ENCODE results near the gene ASPHD2.

DNA sequence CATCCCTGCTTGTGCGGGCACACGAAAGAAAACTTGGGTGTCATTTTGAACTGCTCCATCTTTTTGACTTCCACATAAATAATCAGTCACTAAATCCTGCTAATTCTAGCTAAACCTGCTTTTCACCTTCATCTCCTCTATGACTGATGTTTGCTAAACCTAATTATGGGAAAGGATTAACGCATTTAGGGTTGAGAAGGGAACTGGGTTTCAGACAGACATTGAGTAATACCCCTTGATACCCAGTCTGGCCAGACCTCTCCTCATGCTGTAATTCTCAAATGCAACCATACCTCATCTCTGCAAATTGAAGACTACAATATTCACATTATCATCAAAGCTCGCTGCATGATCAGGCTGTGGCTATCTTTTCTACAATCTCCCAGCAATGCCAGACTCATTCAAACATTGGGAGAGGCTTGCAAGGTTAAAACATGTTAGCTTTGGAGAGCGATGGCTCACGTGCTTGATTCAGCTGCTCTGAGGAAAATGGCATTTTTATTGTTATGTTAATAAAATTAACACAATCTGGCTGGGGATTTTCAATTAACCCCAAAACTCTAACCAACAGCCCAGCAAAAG, 52.1 kb downstream of the ASPHD2 start:
- TF ChIP-seq POLR2AphosphoS5 (IDR thresholded peaks at IDR 0.05) (no peak), POLR2A (IDR thresholded peaks at IDR 0.05) (no peak)
- TF ChIP-seq, protein P1, sequence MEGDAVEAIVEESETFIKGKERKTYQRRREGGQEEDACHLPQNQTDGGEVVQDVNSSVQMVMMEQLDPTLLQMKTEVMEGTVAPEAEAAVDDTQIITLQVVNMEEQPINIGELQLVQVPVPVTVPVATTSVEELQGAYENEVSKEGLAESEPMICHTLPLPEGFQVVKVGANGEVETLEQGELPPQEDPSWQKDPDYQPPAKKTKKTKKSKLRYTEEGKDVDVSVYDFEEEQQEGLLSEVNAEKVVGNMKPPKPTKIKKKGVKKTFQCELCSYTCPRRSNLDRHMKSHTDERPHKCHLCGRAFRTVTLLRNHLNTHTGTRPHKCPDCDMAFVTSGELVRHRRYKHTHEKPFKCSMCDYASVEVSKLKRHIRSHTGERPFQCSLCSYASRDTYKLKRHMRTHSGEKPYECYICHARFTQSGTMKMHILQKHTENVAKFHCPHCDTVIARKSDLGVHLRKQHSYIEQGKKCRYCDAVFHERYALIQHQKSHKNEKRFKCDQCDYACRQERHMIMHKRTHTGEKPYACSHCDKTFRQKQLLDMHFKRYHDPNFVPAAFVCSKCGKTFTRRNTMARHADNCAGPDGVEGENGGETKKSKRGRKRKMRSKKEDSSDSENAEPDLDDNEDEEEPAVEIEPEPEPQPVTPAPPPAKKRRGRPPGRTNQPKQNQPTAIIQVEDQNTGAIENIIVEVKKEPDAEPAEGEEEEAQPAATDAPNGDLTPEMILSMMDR (IDR thresholded peaks at IDR 0.05), result no peak
